Gastrocnemius medialis (tissue), 4 donors: ENCODE results near the gene RORB.

Source experiments
- CTCF ChIP-seq, 5 experiments: fragments of 450-650 bp in 3 of 5; fragments of 200-600 bp in 2 of 5; sonication (generic) in 2 of 5; IDR thresholded peaks in 4 of 5; conservative IDR thresholded peaks in 1 of 5; 1 replicate in 4 of 5; 2 replicates in 1 of 5; pipeline ENCODE4 v1.5.1; 2016 to 2019; ENCODE audit warnings: antibody characterized with exemption in 5 of 5, mild to moderate bottlenecking in 3 of 5, moderate library complexity in 3 of 5
- POLR2A ChIP-seq, 2 donors: fragments of 450-650 bp; IDR thresholded peaks; one replicate each; pipeline ENCODE4 v1.6.1; 2017; ENCODE audit warnings: antibody characterized with exemption in 2 of 2, mild to moderate bottlenecking in 2 of 2, moderate library complexity in 2 of 2

- TF ChIP-seq CTCF (IDR thresholded peaks at IDR 0.05 in 4 of 5, conservative IDR thresholded peaks at IDR 0.05 in 1 of 5): no peak
- no peak for TF ChIP-seq POLR2A (IDR thresholded peaks at IDR 0.05)
These were observed 231.0 kb downstream of the RORB start for GRCh38 chr9:74728176-74728575.
